Measurements from ENCODE around the gene ZBED3.

Gene ZBED3

GRCh38 chr5:77076961-77077828 lies 9.9 kb downstream of the ZBED3 start:
- peak; percentile 31 for DNase-seq (ENCODE audit: low read depth)

DNA sequence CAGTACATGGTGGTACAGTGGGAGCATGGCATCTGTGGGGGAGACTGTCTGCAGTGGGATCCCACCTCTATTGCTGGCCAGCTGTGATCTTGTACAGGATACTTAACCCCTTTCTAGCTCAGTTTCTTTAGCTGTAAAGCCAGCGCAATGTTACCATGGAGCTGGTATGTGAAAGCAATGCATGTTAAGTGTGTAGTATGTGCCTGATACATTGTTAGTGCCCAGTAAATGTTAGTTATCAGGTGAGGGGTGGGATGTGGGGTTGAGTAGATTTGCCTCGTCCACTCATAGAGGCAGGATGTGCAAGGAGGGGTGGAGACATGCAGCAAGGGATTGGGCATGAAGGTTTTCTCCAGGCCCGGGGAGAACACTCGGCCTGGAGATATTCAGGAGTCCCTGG lies 12.3 kb downstream of the ZBED3 start:
- DNase-seq (ENCODE audit: low read depth), result no peak

GRCh38 chr5:77073667-77074066 lies 13.4 kb downstream of the ZBED3 start:
- DNase-seq (ENCODE audit: low read depth), result no peak

GRCh38 chr5:77066823-77067442 lies 20.2 kb downstream of the ZBED3 start:
- peak; percentile 84 for DNase-seq (ENCODE audit: low read depth)

- DNase-seq (ENCODE audit: low read depth), result no peak
Measured at GRCh38 chr5:77066184-77066583, 20.9 kb downstream of the ZBED3 start.

- no peak for DNase-seq (ENCODE audit: low read depth)
Measured at GRCh38 chr5:77065256-77065655, 21.8 kb downstream of the ZBED3 start.

- DNase-seq (ENCODE audit: low read depth), result no peak
Measured at GRCh38 chr5:77064040-77064439, 23.0 kb downstream of the ZBED3 start.

GRCh38 chr5:77046416-77047073 lies 40.5 kb downstream of the ZBED3 start:
- no peak for DNase-seq (ENCODE audit: low read depth)

DNA sequence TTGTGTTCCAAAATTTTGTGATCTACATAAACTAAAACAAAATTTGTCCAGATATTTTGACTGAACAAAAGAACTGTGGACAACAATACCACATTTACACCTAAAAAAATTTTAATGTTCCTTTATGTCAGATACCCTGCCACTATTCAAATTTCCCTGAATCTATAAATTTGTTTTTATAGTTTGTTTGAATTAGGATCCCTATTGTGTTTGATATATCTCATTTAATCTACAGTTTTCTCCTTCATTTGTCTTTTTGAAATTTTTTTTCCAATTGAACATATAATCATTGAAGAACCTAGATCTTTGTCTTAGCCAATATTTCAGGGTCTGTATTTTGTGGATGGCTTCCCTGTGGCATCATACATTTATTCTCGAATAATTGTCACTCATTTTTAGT lies 51.1 kb downstream of the ZBED3 start:
- no peak for DNase-seq (ENCODE audit: low read depth)

GRCh38 chr5:77033338-77033737 lies 53.7 kb downstream of the ZBED3 start:
- no peak for DNase-seq (ENCODE audit: low read depth)

- DNase-seq (ENCODE audit: low read depth), result no peak
Measured at GRCh38 chr5:77032635-77033034, 54.5 kb downstream of the ZBED3 start.

GRCh38 chr5:77031891-77032290 lies 55.2 kb downstream of the ZBED3 start:
- DNase-seq (ENCODE audit: low read depth), result no peak

GRCh38 chr5:77030097-77031071 lies 56.7 kb downstream of the ZBED3 start, which contains the start of gene AGGF1:
TSS of gene AGGF1 (plus strand) at chr5:77030404. CDS start at chr5:77030767, 363 bp downstream.
- peak; percentile 87 for DNase-seq (ENCODE audit: low read depth)

- no peak for DNase-seq (ENCODE audit: low read depth)
Measured at GRCh38 chr5:77029376-77029885, 57.7 kb downstream of the ZBED3 start.

- DNase-seq (ENCODE audit: low read depth), result no peak
Measured at GRCh38 chr5:77028631-77029375, 58.3 kb downstream of the ZBED3 start.

GRCh38 chr5:77024490-77024889 lies 62.6 kb downstream of the ZBED3 start:
- no peak for DNase-seq (ENCODE audit: low read depth)

DNA sequence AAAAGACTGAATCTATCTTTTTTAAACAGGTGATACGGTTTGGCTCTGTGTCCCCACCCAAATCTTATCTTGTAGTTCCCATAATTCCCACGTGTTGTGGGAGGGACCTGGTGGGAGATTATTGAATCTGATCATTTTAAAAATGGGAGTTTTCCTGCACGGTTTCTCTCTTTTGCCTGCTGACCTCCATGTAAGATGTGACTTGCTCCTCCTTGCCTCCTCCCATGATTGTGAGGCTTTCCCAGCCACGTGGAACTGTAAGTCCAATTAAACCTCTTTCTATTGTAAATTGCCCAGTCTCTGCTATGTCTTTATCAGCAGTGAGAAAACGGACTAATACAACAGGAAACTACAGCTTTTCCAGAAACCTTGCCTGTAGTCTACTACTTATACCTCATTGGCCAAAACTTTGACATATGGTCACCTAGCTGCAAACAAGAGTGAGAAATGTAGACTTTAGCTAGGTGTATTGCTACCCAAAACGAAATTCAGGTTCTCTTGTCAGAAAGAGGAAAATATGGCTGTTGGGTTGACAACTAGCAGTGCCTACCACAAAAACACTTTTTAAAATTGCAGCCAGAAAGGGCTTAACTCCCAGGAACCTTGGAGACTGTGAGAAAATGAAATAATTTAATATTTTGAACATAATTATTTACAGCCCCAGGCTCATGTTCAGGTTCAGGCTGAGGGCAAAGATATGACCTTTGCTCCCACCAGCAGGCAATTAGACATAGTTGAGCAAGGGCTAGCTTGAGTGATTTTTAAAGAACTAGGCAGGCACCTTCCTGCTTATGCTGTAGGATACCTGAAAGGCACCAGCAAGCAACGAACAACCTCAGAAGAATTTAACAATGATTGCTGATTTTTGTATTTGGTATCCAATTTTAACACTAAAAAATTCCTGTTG lies 64.3 kb downstream of the ZBED3 start:
- no peak for DNase-seq (ENCODE audit: low read depth)

Measured in stromal cell of bone marrow (primary cell).